ENCODE results near the gene DGCR6. TPM values are rescaled to one million over a fixed set of nuclear protein-coding genes. Genes with fewer than 3 reads are reported as not detected.
A peak's percentile ranks its signal among the peaks of the same experiment; 100 is the strongest.
"Not testable (repeated sequence)": the region's sequence is repeated elsewhere in the genome, so short reads cannot be mapped to it uniquely, and the experiment has no call there.

DGCR6 gene
- total RNA-seq, result 1 to 10 TPM; 4.2 to 7.5 TPM
- long read RNA-seq, result 0 reads

- ATAC-seq (peak; percentile 99), DNase-seq (no peak)
- intact Hi-C loops (cut with DNase I), result no loop called here
Observed at GRCh38 chr22:18905540-18906409, at the start of gene DGCR6. Gene DGCR6 (plus strand): TSS chr22:18906320. CDS start chr22:18906375, 55 bp downstream.

GRCh38 chr22:18859314-18859713 is 46.8 kb upstream of the DGCR6 start:
- ATAC-seq; intact Hi-C loops (cut with DNase I); DNase-seq: not testable (repeated sequence)

GRCh38 chr22:18881260-18881659 is 24.9 kb upstream of the DGCR6 start:
- DNase-seq; ATAC-seq; intact Hi-C loops (cut with DNase I): not testable (repeated sequence)

GRCh38 chr22:18884465-18884864 is 21.7 kb upstream of the DGCR6 start:
- DNase-seq; ATAC-seq; intact Hi-C loops (cut with DNase I): not testable (repeated sequence)

GRCh38 chr22:18888115-18888514 is 18.0 kb upstream of the DGCR6 start:
- intact Hi-C loops (cut with DNase I), result no loop called here
- ATAC-seq (no peak), DNase-seq (no peak)

GRCh38 chr22:18890510-18891192 is 15.5 kb upstream of the DGCR6 start:
- DNase-seq; intact Hi-C loops (cut with DNase I): not testable (repeated sequence)
- ATAC-seq, result peak in 1 of 2 donors; percentile 66

GRCh38 chr22:18893775-18894174 is 12.3 kb upstream of the DGCR6 start:
- ATAC-seq; DNase-seq; intact Hi-C loops (cut with DNase I): not testable (repeated sequence)

- ATAC-seq; intact Hi-C loops (cut with DNase I): not testable (repeated sequence)
- DNase-seq, result peak; percentile 21
Observed at GRCh38 chr22:18896037-18896657, 10.0 kb upstream of the DGCR6 start.

- intact Hi-C loops (cut with DNase I); DNase-seq: not testable (repeated sequence)
- peak; percentile 12 to 56 for ATAC-seq
Observed at GRCh38 chr22:18906410-18906745, 258 bp downstream of the DGCR6 start.

- intact Hi-C loops (cut with DNase I), result no loop called here
- ATAC-seq, result peak in 1 of 2 donors; percentile 20
- DNase-seq, result no peak
Observed at GRCh38 chr22:18906896-18907295, 776 bp downstream of the DGCR6 start.

- DNase-seq, result no peak
- no peak for ATAC-seq
- intact Hi-C loops (cut with DNase I), result no loop called here
Observed at GRCh38 chr22:18909556-18909955, 3.4 kb downstream of the DGCR6 start.

- intact Hi-C loops (cut with DNase I); ATAC-seq; DNase-seq: not testable (repeated sequence)
Observed at GRCh38 chr22:18911535-18911934, 5.4 kb downstream of the DGCR6 start.

GRCh38 chr22:18912264-18912946 is 6.3 kb downstream of the DGCR6 start:
- not testable (repeated sequence) for ATAC-seq

GRCh38 chr22:18914558-18914957 is 8.4 kb downstream of the DGCR6 start:
- intact Hi-C loops (cut with DNase I); DNase-seq; ATAC-seq: not testable (repeated sequence)

More at GRCh38 chr22:18912264-18912946, 6.3 kb downstream of the DGCR6 start:
- DNase-seq; intact Hi-C loops (cut with DNase I): not testable (repeated sequence)

GRCh38 chr22:18915550-18915949 is 9.4 kb downstream of the DGCR6 start:
- DNase-seq; intact Hi-C loops (cut with DNase I); ATAC-seq: not testable (repeated sequence)

- ATAC-seq; DNase-seq; intact Hi-C loops (cut with DNase I): not testable (repeated sequence)
Observed at GRCh38 chr22:18917818-18918217, 11.7 kb downstream of the DGCR6 start.

GRCh38 chr22:18920257-18920902 is 14.3 kb downstream of the DGCR6 start:
- intact Hi-C loops (cut with DNase I); DNase-seq; ATAC-seq: not testable (repeated sequence)

GRCh38 chr22:18925368-18926064 is 19.4 kb downstream of the DGCR6 start:
- ATAC-seq, result no peak
- intact Hi-C loops (cut with DNase I), result no loop called here

More at GRCh38 chr22:18925368-18926064, 19.4 kb downstream of the DGCR6 start:
- no peak for DNase-seq

Data from left cardiac atrium (tissue), 4 donors.